CD4-positive, alpha-beta memory T cell (primary cell): Measurements from ENCODE around the gene BACE1. TPM values are rescaled to one million over a fixed set of nuclear protein-coding genes. Genes with fewer than 3 reads are reported as not detected.
A peak's percentile ranks its signal among the peaks of the same experiment; 100 is the strongest.

Experiments
- CTCF ChIA-PET: fragments of 350-600 bp; sonication (Branson Sonifier 250); formaldehyde crosslinking; loops from one replicate; lab custom pipeline; 2021; ENCODE audit warnings: inconsistent platforms; ENCODE audit not compliant: partially characterized antibody; lab: Charles Lee
- POLR2A ChIA-PET: fragments of 350-600 bp; sonication (Branson Sonifier 250); formaldehyde crosslinking; loops from one replicate; lab custom pipeline; 2021; ENCODE audit not compliant: partially characterized antibody; lab: Charles Lee
- DNase-seq, 5 donors: peaks; one replicate each; pipeline versions ENCODE4 v3.0.0 to v3.0.0-alpha.2; 2020 to 2022; ENCODE audit warnings: mixed read lengths in 1 of 5
- H3K27ac ChIP-seq: one replicate; pipeline ENCODE4 v1.7.0; 2013; ENCODE audit warnings: low read depth, low read length
- H3K27me3 ChIP-seq: 2 replicates; pipeline ENCODE4 v1.7.0; 2013; ENCODE audit warnings: mild to moderate bottlenecking, low read length, moderate library complexity; ENCODE audit not compliant: insufficient read depth
- H3K36me3 ChIP-seq: 2 replicates; pipeline ENCODE4 v1.7.0; 2013; ENCODE audit warnings: mild to moderate bottlenecking, low read length, moderate library complexity; ENCODE audit not compliant: insufficient read depth
- H3K4me1 ChIP-seq: 2 replicates; pipeline ENCODE4 v1.7.0; 2013; ENCODE audit warnings: mild to moderate bottlenecking, low read length, moderate library complexity; ENCODE audit not compliant: insufficient read depth
- H3K4me3 ChIP-seq, 2 donors: one replicate each; pipeline ENCODE4 v1.7.0; 2013; ENCODE audit warnings: low read length in 2 of 2, mild to moderate bottlenecking in 1 of 2
- H3K9me3 ChIP-seq, 2 donors: one replicate each; pipeline ENCODE4 v1.7.0; 2013; ENCODE audit warnings: low read length in 2 of 2, control low read depth in 1 of 2; ENCODE audit not compliant: control insufficient read depth in 1 of 2
- H3K27ac Mint-ChIP-seq, 7 donors: one replicate each; pipeline ENCODE4 v1.8.0; 2020 to 2021; ENCODE audit warnings: mixed read lengths in 7 of 7, mild to moderate bottlenecking in 6 of 7, inconsistent platforms in 3 of 7, moderate library complexity in 3 of 7
- H3K27me3 Mint-ChIP-seq, 2 donors: one replicate each; pipeline ENCODE4 v1.8.0; 2020 to 2021; ENCODE audit warnings: mixed read lengths in 2 of 2
- H3K36me3 Mint-ChIP-seq, 2 donors: one replicate each; pipeline ENCODE4 v1.8.0; 2020 to 2021; ENCODE audit warnings: mixed read lengths in 2 of 2, inconsistent platforms in 1 of 2, mild to moderate bottlenecking in 1 of 2
- H3K4me1 Mint-ChIP-seq, 4 donors: one replicate each; pipeline ENCODE4 v1.8.0; 2020 to 2021; ENCODE audit warnings: mixed read lengths in 4 of 4, mild to moderate bottlenecking in 1 of 4
- H3K4me3 Mint-ChIP-seq, 8 donors: one replicate each; pipeline ENCODE4 v1.8.0; 2020 to 2021; ENCODE audit warnings: mixed read lengths in 8 of 8, mild to moderate bottlenecking in 7 of 8, moderate library complexity in 6 of 8, inconsistent platforms in 3 of 8
- H3K9me3 Mint-ChIP-seq, 8 donors: one replicate each; pipeline ENCODE4 v1.8.0; 2020 to 2021; ENCODE audit warnings: mixed read lengths in 8 of 8, mild to moderate bottlenecking in 5 of 8, inconsistent platforms in 3 of 8, moderate library complexity in 1 of 8
- intact Hi-C: fragments of 100-400 bp; cut with micrococcal nuclease; formaldehyde crosslinking; loops from one replicate; pipeline ENCODE4 v1.15.1; 2023
- polyA plus RNA-seq, 2 donors: library from polyadenylated mRNA; unstranded; fragments of 300-500 nt; fragmentation: Illumina TruSeq; gene quantifications; one replicate each; pipeline ENCODE4 v1.2.3, GENCODE V29; 2021
- total RNA-seq, 2 experiments: library from RNA; stranded (reverse); gene quantifications; one replicate each; pipeline ENCODE4 v1.2.3, GENCODE V29; 2021

The BACE1 gene
- total and polyA plus RNA-seq, 4 experiments from 2014 or later = 0.65 to 2.9 (median 2.1) TPM

- peaks cover under 1 to 9% (median 3%) of the 10 kb centered on the region in 4 donors for H3K4me1 Mint-ChIP-seq
- peaks cover 0 to 2% of the 10 kb centered on the region in 2 donors for H3K27me3 Mint-ChIP-seq
- H3K27me3 ChIP-seq = no peaks in the 10 kb centered on the region
- H3K9me3 ChIP-seq = no peaks in the 10 kb centered on the region
- CTCF ChIA-PET = interaction anchor here (2.3 kb wide), 1 partner anchor 84 kb away, joined by 10 read pairs; no protein-coding TSS in a partner anchor
- H3K27ac Mint-ChIP-seq = peak overlapping the region in 1 of 7 donors; percentile 4
- DNase-seq = no peak
- H3K4me1 ChIP-seq = peaks cover under 1% of the 10 kb centered on the region
- no peak overlapping the region for H3K4me3 Mint-ChIP-seq
- H3K36me3 Mint-ChIP-seq = peaks cover 0 to 3% of the 10 kb centered on the region in 2 donors
- H3K4me3 ChIP-seq = no peak overlapping the region
- POLR2A ChIA-PET = interaction anchor here (0.6 to 1.7 kb wide), 2 partner anchors 79 to 361 kb away, joined by 3 to 6 read pairs; no protein-coding TSS in a partner anchor
- H3K27ac ChIP-seq = no peak overlapping the region
- intact Hi-C loops = no loop called here
- no peaks in the 10 kb centered on the region for H3K36me3 ChIP-seq
- no peaks in the 10 kb centered on the region for H3K9me3 Mint-ChIP-seq
These were observed 6.7 kb downstream of the BACE1 start for GRCh38 chr11:117309310-117309709.

GRCh38 chr11:117305145-117305544 is 10.9 kb downstream of the BACE1 start:
- Histone ChIP-seq H3K27ac (no peak overlapping the region), H3K4me1 (no peaks in the 10 kb centered on the region), H3K9me3 (no peaks in the 10 kb centered on the region), H3K36me3 (no peaks in the 10 kb centered on the region), H3K27me3 (no peaks in the 10 kb centered on the region), H3K4me3 (no peak overlapping the region)
- ChIA-PET CTCF (interaction anchor here (0.7 kb wide), 1 partner anchor 10 kb away, joined by 3 read pairs; no protein-coding TSS in a partner anchor), POLR2A (interaction anchor here (0.6 to 0.7 kb wide), 2 partner anchors 15 to 31 kb away, joined by 3 read pairs; no protein-coding TSS in a partner anchor)
- Mint-ChIP-seq H3K27ac (no peak overlapping the region), H3K27me3 (peaks cover 0 to 2% of the 10 kb centered on the region in 2 donors), H3K36me3 (peaks cover 0 to 3% of the 10 kb centered on the region in 2 donors), H3K4me1 (peaks cover 6 to 10% (median 8%) of the 10 kb centered on the region in 4 donors), H3K4me3 (no peak overlapping the region), H3K9me3 (no peaks in the 10 kb centered on the region)
- intact Hi-C loops = no loop called here
- no peak for DNase-seq

- Mint-ChIP-seq H3K9me3 (no peaks in the 10 kb centered on the region), H3K36me3 (peaks cover 0 to 3% of the 10 kb centered on the region in 2 donors), H3K4me1 (peaks cover 6 to 10% (median 8%) of the 10 kb centered on the region in 4 donors), H3K27me3 (no peaks in the 10 kb centered on the region), H3K4me3 (no peak overlapping the region), H3K27ac (peak overlapping the region in 1 of 7 donors; percentile 12)
- Histone ChIP-seq H3K4me1 (no peaks in the 10 kb centered on the region), H3K9me3 (no peaks in the 10 kb centered on the region), H3K27me3 (no peaks in the 10 kb centered on the region), H3K36me3 (no peaks in the 10 kb centered on the region), H3K27ac (no peak overlapping the region), H3K4me3 (no peak overlapping the region)
- DNase-seq = no peak
- POLR2A ChIA-PET = interaction anchor here (0.6 to 1.7 kb wide), 3 partner anchors 8 to 24 kb away, joined by 3 to 7 read pairs (median 4); no protein-coding TSS in a partner anchor
- intact Hi-C loops = no loop called here
- CTCF ChIA-PET = interaction anchor here (0.9 to 1.5 kb wide), 3 partner anchors 74 to 122 kb away, joined by 3 to 4 read pairs (median 3); no protein-coding TSS in a partner anchor
These were observed 12.3 kb downstream of the BACE1 start for GRCh38 chr11:117303646-117304315.

- H3K27me3 Mint-ChIP-seq = no peaks in the 10 kb centered on the region
- Histone ChIP-seq H3K36me3 (no peaks in the 10 kb centered on the region), H3K4me3 (no peak overlapping the region), H3K9me3 (no peaks in the 10 kb centered on the region), H3K4me1 (no peaks in the 10 kb centered on the region), H3K27me3 (no peaks in the 10 kb centered on the region), H3K27ac (no peak overlapping the region)
- peaks cover 0 to under 1% of the 10 kb centered on the region in 2 donors for H3K36me3 Mint-ChIP-seq
- ChIA-PET POLR2A (interaction anchor here (1.6 to 1.7 kb wide), 2 partner anchors 15 to 23 kb away, joined by 4 to 7 read pairs; no protein-coding TSS in a partner anchor), CTCF (interaction anchor here (0.9 to 1.5 kb wide), 3 partner anchors 73 to 123 kb away, joined by 3 to 4 read pairs (median 3); no protein-coding TSS in a partner anchor)
- H3K27ac Mint-ChIP-seq = no peak overlapping the region
- H3K4me1 Mint-ChIP-seq = peaks cover 6 to 8% (median 6%) of the 10 kb centered on the region in 4 donors
- DNase-seq = no peak
- intact Hi-C loops = no loop called here
- peak overlapping the region in 1 of 8 donors; percentile 13 for H3K4me3 Mint-ChIP-seq
- H3K9me3 Mint-ChIP-seq = no peaks in the 10 kb centered on the region
These were observed 13.0 kb downstream of the BACE1 start for GRCh38 chr11:117303101-117303500.

GRCh38 chr11:117302228-117302627 is 13.8 kb downstream of the BACE1 start:
- H3K36me3 ChIP-seq = no peaks in the 10 kb centered on the region
- POLR2A ChIA-PET = interaction anchor here (1.7 kb wide), 1 partner anchor 14 kb away, joined by 4 read pairs; no protein-coding TSS in a partner anchor
- Mint-ChIP-seq H3K27ac (no peak overlapping the region), H3K36me3 (no peaks in the 10 kb centered on the region), H3K4me1 (peaks cover 4 to 7% (median 6%) of the 10 kb centered on the region in 4 donors), H3K9me3 (no peaks in the 10 kb centered on the region), H3K4me3 (no peak overlapping the region), H3K27me3 (no peaks in the 10 kb centered on the region)
- no peak for DNase-seq
- no peaks in the 10 kb centered on the region for H3K9me3 ChIP-seq
- CTCF ChIA-PET = interaction anchor here (1.5 kb wide), 1 partner anchor 124 kb away, joined by 4 read pairs; no protein-coding TSS in a partner anchor
- no peak overlapping the region for H3K4me3 ChIP-seq
- no peaks in the 10 kb centered on the region for H3K27me3 ChIP-seq
- no peak overlapping the region for H3K27ac ChIP-seq
- intact Hi-C loops = no loop called here
- no peaks in the 10 kb centered on the region for H3K4me1 ChIP-seq

- H3K9me3 Mint-ChIP-seq = no peaks in the 10 kb centered on the region
- no peaks in the 10 kb centered on the region for H3K36me3 Mint-ChIP-seq
- CTCF ChIA-PET = no interaction called here
These were observed 15.3 kb downstream of the BACE1 start for GRCh38 chr11:117300773-117301172.

GRCh38 chr11:117300283-117300663 is 15.8 kb downstream of the BACE1 start:
- no peak overlapping the region for H3K27ac ChIP-seq
- Mint-ChIP-seq H3K4me1 (peaks cover 4 to 7% (median 6%) of the 10 kb centered on the region in 4 donors), H3K27me3 (no peaks in the 10 kb centered on the region), H3K4me3 (no peak overlapping the region), H3K27ac (no peak overlapping the region), H3K36me3 (no peaks in the 10 kb centered on the region), H3K9me3 (no peaks in the 10 kb centered on the region)
- no peaks in the 10 kb centered on the region for H3K36me3 ChIP-seq
- no peaks in the 10 kb centered on the region for H3K27me3 ChIP-seq
- no peak overlapping the region for H3K4me3 ChIP-seq
- CTCF ChIA-PET = no interaction called here
- DNase-seq = no peak
- no peaks in the 10 kb centered on the region for H3K4me1 ChIP-seq
- H3K9me3 ChIP-seq = no peaks in the 10 kb centered on the region
- intact Hi-C loops = no loop called here
- POLR2A ChIA-PET = no interaction called here

More at GRCh38 chr11:117300773-117301172, 15.3 kb downstream of the BACE1 start:
- Histone ChIP-seq H3K4me1 (no peaks in the 10 kb centered on the region), H3K36me3 (no peaks in the 10 kb centered on the region), H3K27ac (no peak overlapping the region), H3K4me3 (no peak overlapping the region), H3K27me3 (no peaks in the 10 kb centered on the region), H3K9me3 (no peaks in the 10 kb centered on the region)
- H3K27ac Mint-ChIP-seq = peak overlapping the region in 5 of 7 donors; percentile 33 to 77 (median 63)
- peaks cover 4 to 7% (median 6%) of the 10 kb centered on the region in 4 donors for H3K4me1 Mint-ChIP-seq
- no peak for DNase-seq
- peak overlapping the region in 2 of 8 donors; percentile 3 to 20 for H3K4me3 Mint-ChIP-seq
- no peaks in the 10 kb centered on the region for H3K27me3 Mint-ChIP-seq
- POLR2A ChIA-PET = no interaction called here
- intact Hi-C loops = no loop called here
